ENCODE results near the gene MAP4K2.
"Not testable (repeated sequence)": the region's sequence is repeated elsewhere in the genome, so short reads cannot be mapped to it uniquely, and the experiment has no call there.

Gene MAP4K2

GRCh38 chr11:64803158-64803845 is at the start of gene MAP4K2:
Gene MAP4K2, minus strand, starts transcription at chr11:64803214. Its CDS starts 65 bp downstream, at chr11:64803149.
- peak in 46 of 51 donors; percentile 30 to 91 (median 68) for DNase-seq

GRCh38 chr11:64851831-64852351 is 48.9 kb upstream of the MAP4K2 start:
- no peak for DNase-seq

- DNase-seq, result no peak
These were observed 48.1 kb upstream of the MAP4K2 start for GRCh38 chr11:64850979-64851567.

GRCh38 chr11:64849598-64850356 is 46.8 kb upstream of the MAP4K2 start:
- no peak for DNase-seq

GRCh38 chr11:64848826-64849597 is 46.0 kb upstream of the MAP4K2 start:
- no peak for DNase-seq

GRCh38 chr11:64848214-64848825 is 45.3 kb upstream of the MAP4K2 start:
- no peak for DNase-seq

GRCh38 chr11:64846998-64847666 is 44.1 kb upstream of the MAP4K2 start:
- peak; percentile 30 to 91 (median 74) for DNase-seq

GRCh38 chr11:64845776-64846129 is 42.7 kb upstream of the MAP4K2 start:
- DNase-seq, result not testable (repeated sequence)

- DNase-seq, result no peak
These were observed 42.2 kb upstream of the MAP4K2 start for GRCh38 chr11:64845129-64845775.

- DNase-seq, result peak in 10 of 51 donors; percentile 3 to 52 (median 22)
These were observed 41.5 kb upstream of the MAP4K2 start, which contains the start of gene CDC42BPG for GRCh38 chr11:64844330-64845128. Gene CDC42BPG, minus strand, starts transcription at chr11:64844653. Its CDS starts 84 bp downstream, at chr11:64844569.

- DNase-seq, result no peak
These were observed 40.8 kb upstream of the MAP4K2 start for GRCh38 chr11:64843686-64844329.

GRCh38 chr11:64842851-64843685 is 40.1 kb upstream of the MAP4K2 start:
- no peak for DNase-seq

- DNase-seq, result no peak
These were observed 39.3 kb upstream of the MAP4K2 start for GRCh38 chr11:64842366-64842759.

- no peak for DNase-seq
These were observed 38.8 kb upstream of the MAP4K2 start for GRCh38 chr11:64841592-64842365.

- no peak for DNase-seq
These were observed 37.1 kb upstream of the MAP4K2 start for GRCh38 chr11:64839887-64840782.

- DNase-seq, result no peak
These were observed 36.3 kb upstream of the MAP4K2 start for GRCh38 chr11:64839335-64839734.

All from hypothalamus (tissue), 51 donors.